GM04503 (cell line): Measurements from ENCODE around the gene SMOC2.

ENCODE experiments used
- DNase-seq: peaks from one replicate; pipeline ENCODE4 v3.0.0-alpha.2; 2012; ENCODE audit warnings: low read depth

Gene SMOC2

GRCh38 chr6:168713839-168714238 lies 272.9 kb downstream of the SMOC2 start:
- no peak for DNase-seq

GRCh38 chr6:168714547-168715260 lies 273.7 kb downstream of the SMOC2 start:
- DNase-seq = no peak

- DNase-seq = no peak
These were observed 274.9 kb downstream of the SMOC2 start for GRCh38 chr6:168715643-168716481.

GRCh38 chr6:168716581-168716980 lies 275.6 kb downstream of the SMOC2 start:
- no peak for DNase-seq

- DNase-seq = no peak
These were observed 276.5 kb downstream of the SMOC2 start for GRCh38 chr6:168717491-168717890.
